A549 treated with dexamethasone at 1 μM for 4 hours (cell line): ENCODE measurements around the gene CDRT4. TPM values are rescaled to one million over a fixed set of nuclear protein-coding genes. Genes with fewer than 3 reads are reported as not detected.

Experiments
- total RNA-seq: library from RNA; stranded (reverse); fragments of 200-300 nt; extraction: Qiagen RNA extraction; gene quantifications from 5 replicates; pipeline ENCODE4 v1.2.3, GENCODE V29; 2022

Gene CDRT4
- 0.78 to 1.6 TPM (median 1.2 TPM) in 4 of 5 replicates, not detected in the other for total RNA-seq

GRCh38 chr17:15467592-15467991 is at the start of gene CDRT4:
Gene CDRT4 (minus strand): TSS chr17:15467621. CDS start chr17:15440238, 27,383 bp downstream.

Other genes starting within 250 kb of the CDRT4 start
- 180 to 220 TPM (median 191 TPM) in 5 replicates for gene PMP22, start 202.3 kb downstream of the CDRT4 start, total RNA-seq
- 0.14 to 0.18 TPM (median 0.14 TPM) in 3 of 5 replicates, not detected in the others for gene TEKT3, start 126.0 kb downstream of the CDRT4 start, total RNA-seq
- gene TVP23C, start 95.9 kb upstream of the CDRT4 start, total RNA-seq, result 6.6 to 12.2 TPM (median 10.0 TPM) in 5 replicates
- gene FBXW10B, start 152.1 kb upstream of the CDRT4 start, total RNA-seq, result 2.0 to 3.7 TPM (median 3.4 TPM) in 5 replicates
- 196 to 235 TPM (median 212 TPM) in 5 replicates for gene TRIM16, start 216.7 kb upstream of the CDRT4 start, total RNA-seq
- gene ZNF286A, start 232.1 kb upstream of the CDRT4 start, total RNA-seq, result 25.2 to 31.4 TPM (median 28.7 TPM) in 5 replicates